Measurements from ENCODE around the gene CSPG4. TPM values are rescaled to one million over a fixed set of nuclear protein-coding genes. Genes with fewer than 3 reads are reported as not detected.
"Not testable (repeated sequence)": the region's sequence is repeated elsewhere in the genome, so short reads cannot be mapped to it uniquely, and the experiment has no call there.

The CSPG4 gene
- polyA plus RNA-seq, 1 donor (not counting 4 experiments of a cell fraction or from before 2014, with no cell fraction given), result 0.67 TPM

DNA sequence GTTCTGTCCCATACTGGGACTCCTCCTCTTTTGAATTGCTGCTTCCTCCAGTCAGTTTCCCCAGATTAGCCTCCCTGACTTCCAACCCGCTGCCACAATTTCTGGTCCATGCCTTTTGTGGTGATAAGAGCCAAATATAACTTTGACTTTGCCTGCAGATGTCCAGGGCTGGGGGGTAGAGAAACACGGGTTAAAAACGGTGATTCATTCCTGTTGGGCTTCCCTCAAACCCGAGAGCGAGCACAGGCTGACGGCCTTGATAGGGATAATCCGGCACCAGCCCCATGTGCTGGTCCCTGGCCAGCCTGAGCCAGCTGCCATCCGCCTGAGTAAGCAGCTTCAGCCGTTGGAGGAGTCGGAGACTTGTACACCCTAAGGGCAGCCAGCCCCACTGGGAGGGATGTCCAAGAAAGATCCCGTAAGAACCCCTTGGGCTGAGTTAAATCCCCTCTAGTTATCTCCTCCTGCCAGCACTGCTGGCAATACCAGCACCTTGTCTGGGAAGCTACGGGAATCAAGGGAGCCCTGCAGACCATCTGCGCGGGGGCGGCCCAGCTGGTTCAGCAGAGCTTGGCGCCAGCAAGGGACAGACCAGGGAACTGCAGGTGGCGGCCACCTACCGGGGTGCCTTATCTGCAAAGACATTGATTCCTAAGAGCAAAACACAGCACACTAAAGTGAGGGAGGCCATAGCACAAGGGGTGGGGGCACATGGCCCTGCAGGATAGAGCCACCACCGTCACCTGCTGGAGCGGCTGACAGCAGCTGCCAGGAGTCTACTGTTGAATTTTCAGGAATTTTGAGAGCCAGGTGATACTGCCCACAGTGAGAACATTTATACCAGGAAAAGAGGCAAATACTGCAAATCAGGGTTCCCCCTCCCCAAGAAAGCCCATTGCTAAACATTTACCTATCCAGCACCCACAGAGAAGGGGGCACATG lies 18.1 kb downstream of the CSPG4 start:
- peak overlapping the region; percentile 45 for H3K4me2 ChIP-seq (ENCODE audit: control insufficient read depth, extremely low read depth, insufficient read depth, low read depth, low read length)
- H3K9me1 ChIP-seq (ENCODE audit: control insufficient read depth, extremely low read depth, insufficient read depth, low read length), result no peaks in the 10 kb centered on the region
- peaks cover 54% of the 10 kb centered on the region for H3K4me1 ChIP-seq (ENCODE audit: control insufficient read depth, extremely low read depth, insufficient read depth, low read length)
- FAIRE-seq (peak; percentile 89), DNase-seq (ENCODE audit: low read depth, low spot score) (peak; percentile 90)
- no peaks in the 10 kb centered on the region for H3K27me3 ChIP-seq (ENCODE audit: control insufficient read depth, extremely low read depth, insufficient read depth, low read length)
- peak overlapping the region in 1 of 3 experiments; percentile 11 for H3K4me3 ChIP-seq (ENCODE audit: control insufficient read depth in 2 of 3, extremely low read depth in 1 of 3, insufficient read depth in 2 of 3, low read depth in 1 of 3, low read length in 3 of 3)
- no peaks in the 10 kb centered on the region for H3K9me3 ChIP-seq (ENCODE audit: control insufficient read depth, low read depth, low read length)
- H2AFZ ChIP-seq (ENCODE audit: control insufficient read depth, low read length), result peak overlapping the region; percentile 27
- H3K9ac ChIP-seq (ENCODE audit: control insufficient read depth, extremely low read depth, insufficient read depth, low read length), result peak overlapping the region; percentile 52
- dilution Hi-C loops (cut with MboI; ENCODE audit: extremely low pct_ligation_motif_present, low sequenced_read_pairs), result no loop called here
- H3K36me3 ChIP-seq (ENCODE audit: control insufficient read depth in 2 of 2, extremely low read depth in 1 of 2, insufficient read depth in 2 of 2, low read length in 2 of 2), result no peaks in the 10 kb centered on the region
- TF ChIP-seq EZH2 (IDR thresholded peaks at IDR 0.05; ENCODE audit: low read length), result no peak
- TF ChIP-seq, protein P1, sequence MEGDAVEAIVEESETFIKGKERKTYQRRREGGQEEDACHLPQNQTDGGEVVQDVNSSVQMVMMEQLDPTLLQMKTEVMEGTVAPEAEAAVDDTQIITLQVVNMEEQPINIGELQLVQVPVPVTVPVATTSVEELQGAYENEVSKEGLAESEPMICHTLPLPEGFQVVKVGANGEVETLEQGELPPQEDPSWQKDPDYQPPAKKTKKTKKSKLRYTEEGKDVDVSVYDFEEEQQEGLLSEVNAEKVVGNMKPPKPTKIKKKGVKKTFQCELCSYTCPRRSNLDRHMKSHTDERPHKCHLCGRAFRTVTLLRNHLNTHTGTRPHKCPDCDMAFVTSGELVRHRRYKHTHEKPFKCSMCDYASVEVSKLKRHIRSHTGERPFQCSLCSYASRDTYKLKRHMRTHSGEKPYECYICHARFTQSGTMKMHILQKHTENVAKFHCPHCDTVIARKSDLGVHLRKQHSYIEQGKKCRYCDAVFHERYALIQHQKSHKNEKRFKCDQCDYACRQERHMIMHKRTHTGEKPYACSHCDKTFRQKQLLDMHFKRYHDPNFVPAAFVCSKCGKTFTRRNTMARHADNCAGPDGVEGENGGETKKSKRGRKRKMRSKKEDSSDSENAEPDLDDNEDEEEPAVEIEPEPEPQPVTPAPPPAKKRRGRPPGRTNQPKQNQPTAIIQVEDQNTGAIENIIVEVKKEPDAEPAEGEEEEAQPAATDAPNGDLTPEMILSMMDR (optimal IDR thresholded peaks at IDR 0.05 in 1 of 3, IDR thresholded peaks at IDR 0.05 in 1 of 3, conservative IDR thresholded peaks at IDR 0.05 in 1 of 3; ENCODE audit: extremely low read depth in 1 of 3, insufficient read depth in 2 of 3, low read length in 3 of 3), result peak; percentile 46 to 66 (median 53)
- peak overlapping the region; percentile 88 for H3K27ac ChIP-seq (ENCODE audit: control insufficient read depth, insufficient read depth, low read length)
- H3K79me2 ChIP-seq (ENCODE audit: control insufficient read depth, insufficient read depth, low read length), result no peaks in the 10 kb centered on the region
- H4K20me1 ChIP-seq (ENCODE audit: control insufficient read depth, extremely low read depth, insufficient read depth, low read length), result no peaks in the 10 kb centered on the region

DNA sequence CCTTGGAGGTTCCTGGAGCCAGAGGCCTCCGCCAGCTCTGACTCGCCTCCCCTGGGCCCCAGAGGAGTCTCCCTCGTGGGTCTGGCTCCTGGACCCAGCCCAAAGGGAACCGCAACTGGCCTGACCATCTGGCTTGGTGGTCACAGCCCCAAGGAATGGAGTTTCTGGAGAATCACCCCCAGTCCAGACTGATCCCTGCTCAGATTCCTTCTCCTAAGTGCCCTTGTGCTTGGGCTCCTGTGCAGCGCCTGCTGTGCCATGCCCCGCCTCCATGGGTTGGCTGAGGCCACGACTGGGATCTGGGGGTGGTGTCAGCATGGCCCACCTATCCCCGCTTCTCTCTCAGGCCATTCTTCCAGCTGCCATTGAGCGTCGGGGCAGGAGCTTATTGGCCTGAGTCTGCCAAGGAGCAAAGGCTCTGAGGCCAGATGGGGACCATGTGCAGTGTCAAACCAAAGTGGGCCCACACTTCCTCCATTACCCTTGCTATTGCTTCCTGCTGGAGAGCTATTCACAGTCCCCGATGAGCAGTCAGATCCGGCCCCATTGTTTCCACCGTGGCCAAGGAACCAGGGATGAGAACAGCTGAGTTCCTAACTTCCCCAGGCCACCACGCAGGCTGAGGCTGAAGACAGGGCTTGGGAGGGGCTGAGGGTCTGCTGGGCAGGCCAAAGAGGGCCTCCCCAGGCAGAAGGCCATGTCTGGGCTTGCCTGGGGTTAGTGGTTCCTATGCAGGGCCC lies 19.0 kb downstream of the CSPG4 start:
- H4K20me1 ChIP-seq (ENCODE audit: control insufficient read depth, extremely low read depth, insufficient read depth, low read length), result no peaks in the 10 kb centered on the region
- H3K27ac ChIP-seq (ENCODE audit: control insufficient read depth, insufficient read depth, low read length), result peak overlapping the region; percentile 88
- H3K9me1 ChIP-seq (ENCODE audit: control insufficient read depth, extremely low read depth, insufficient read depth, low read length), result no peaks in the 10 kb centered on the region
- no peak for DNase-seq (ENCODE audit: low read depth, low spot score)
- TF ChIP-seq, protein P1 (optimal IDR thresholded peaks at IDR 0.05 in 1 of 3, IDR thresholded peaks at IDR 0.05 in 1 of 3, conservative IDR thresholded peaks at IDR 0.05 in 1 of 3; ENCODE audit: extremely low read depth in 1 of 3, insufficient read depth in 2 of 3, low read length in 3 of 3), result no peak
- no peak for TF ChIP-seq EZH2 (IDR thresholded peaks at IDR 0.05; ENCODE audit: low read length)
- H3K4me1 ChIP-seq (ENCODE audit: control insufficient read depth, extremely low read depth, insufficient read depth, low read length), result peaks cover 47% of the 10 kb centered on the region
- H3K4me2 ChIP-seq (ENCODE audit: control insufficient read depth, extremely low read depth, insufficient read depth, low read depth, low read length), result peak overlapping the region; percentile 45
- H3K36me3 ChIP-seq (ENCODE audit: control insufficient read depth in 2 of 2, extremely low read depth in 1 of 2, insufficient read depth in 2 of 2, low read length in 2 of 2), result no peaks in the 10 kb centered on the region
- H2AFZ ChIP-seq (ENCODE audit: control insufficient read depth, low read length), result peak overlapping the region; percentile 51
- no peaks in the 10 kb centered on the region for H3K79me2 ChIP-seq (ENCODE audit: control insufficient read depth, insufficient read depth, low read length)
- H3K27me3 ChIP-seq (ENCODE audit: control insufficient read depth, extremely low read depth, insufficient read depth, low read length), result no peaks in the 10 kb centered on the region
- no peak overlapping the region for H3K4me3 ChIP-seq (ENCODE audit: control insufficient read depth in 2 of 3, extremely low read depth in 1 of 3, insufficient read depth in 2 of 3, low read depth in 1 of 3, low read length in 3 of 3)
- dilution Hi-C loops (cut with MboI; ENCODE audit: extremely low pct_ligation_motif_present, low sequenced_read_pairs), result no loop called here
- no peaks in the 10 kb centered on the region for H3K9me3 ChIP-seq (ENCODE audit: control insufficient read depth, low read depth, low read length)
- FAIRE-seq, result no peak
- peak overlapping the region; percentile 52 for H3K9ac ChIP-seq (ENCODE audit: control insufficient read depth, extremely low read depth, insufficient read depth, low read length)

DNA sequence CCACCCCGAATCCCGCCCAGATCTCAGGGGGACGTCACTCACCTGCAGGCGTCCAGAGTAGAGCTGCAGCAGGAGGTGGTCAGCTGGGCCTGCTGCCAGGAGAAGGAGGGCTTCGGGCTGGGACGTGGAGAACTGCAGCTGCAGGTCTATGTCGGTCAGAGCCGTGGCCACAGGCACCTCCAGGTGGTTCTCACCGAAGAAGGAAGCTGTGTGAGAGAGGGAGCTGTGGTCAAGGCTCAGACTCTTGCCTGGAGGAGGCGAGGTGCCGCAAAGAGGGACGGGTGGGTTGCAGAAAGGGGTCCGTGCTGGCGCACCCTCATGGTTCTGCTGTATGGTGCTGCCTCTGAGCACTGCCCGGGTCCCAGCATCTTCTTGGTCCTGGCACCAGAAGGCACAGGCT lies 19.6 kb downstream of the CSPG4 start:
- H4K20me1 ChIP-seq (ENCODE audit: control insufficient read depth, extremely low read depth, insufficient read depth, low read length); H3K4me2 ChIP-seq (ENCODE audit: control insufficient read depth, extremely low read depth, insufficient read depth, low read depth, low read length); dilution Hi-C loops (cut with MboI; ENCODE audit: extremely low pct_ligation_motif_present, low sequenced_read_pairs); H3K27ac ChIP-seq (ENCODE audit: control insufficient read depth, insufficient read depth, low read length); DNase-seq (ENCODE audit: low read depth, low spot score); FAIRE-seq; H3K9me1 ChIP-seq (ENCODE audit: control insufficient read depth, extremely low read depth, insufficient read depth, low read length); H3K27me3 ChIP-seq (ENCODE audit: control insufficient read depth, extremely low read depth, insufficient read depth, low read length); H3K79me2 ChIP-seq (ENCODE audit: control insufficient read depth, insufficient read depth, low read length); H3K36me3 ChIP-seq (ENCODE audit: control insufficient read depth in 2 of 2, extremely low read depth in 1 of 2, insufficient read depth in 2 of 2, low read length in 2 of 2); H3K9me3 ChIP-seq (ENCODE audit: control insufficient read depth, low read depth, low read length); H3K9ac ChIP-seq (ENCODE audit: control insufficient read depth, extremely low read depth, insufficient read depth, low read length); H2AFZ ChIP-seq (ENCODE audit: control insufficient read depth, low read length); H3K4me3 ChIP-seq (ENCODE audit: control insufficient read depth in 2 of 3, extremely low read depth in 1 of 3, insufficient read depth in 2 of 3, low read depth in 1 of 3, low read length in 3 of 3): not testable (repeated sequence)
- H3K4me1 ChIP-seq (ENCODE audit: control insufficient read depth, extremely low read depth, insufficient read depth, low read length), result peaks cover 47% of the 10 kb centered on the region
